HCT116 (cell line): ENCODE measurements around the gene HHATL. TPM values are rescaled to one million over a fixed set of nuclear protein-coding genes. Genes with fewer than 3 reads are reported as not detected.

Source experiments
- ATAC-seq: fragments of 200-7000 bp; cut with Tn5 transposase; 2 replicates; pipeline ENCODE4 v1.9.1; 2020; ENCODE audit warnings: mild to moderate bottlenecking, moderate library complexity
- BruUV-seq: library from RNA; stranded (reverse); fragments of 400-500 nt; replicated peaks from 2 replicates; lab custom pipeline; 2021; lab: Mats Ljungman, UMichigan
- CTCF ChIA-PET: fragments of 300-600 bp; sonication (Branson Sonifier 250); formaldehyde crosslinking; loops from one replicate; lab custom pipeline; 2021; ENCODE audit warnings: antibody characterized with exemption; lab: Charles Lee
- POLR2A ChIA-PET: fragments of 300-600, 350-600 bp; sonication (Branson Sonifier 250); formaldehyde crosslinking; loops from one replicate; lab custom pipeline; 2021; ENCODE audit warnings: antibody characterized with exemption; lab: Charles Lee
- RAD21 ChIA-PET, 2 experiments: fragments of 300-600 bp; sonication (Branson Sonifier 250); formaldehyde crosslinking; loops; one replicate each; lab custom pipeline; 2023; ENCODE audit warnings: low total read pairs in 2 of 2; ENCODE audit not compliant: uncharacterized antibody in 2 of 2, unreplicated experiment in 2 of 2, low non-redundant PET in 1 of 2; lab: Charles Lee
- DNase-seq: peaks from one replicate; pipeline ENCODE4 v3.0.0-alpha.2; 2010; ENCODE audit warnings: low read depth, low spot score
- H2AFZ ChIP-seq: fragments of 200-600 bp; shearing (Covaris generic), sonication (generic); 2 replicates; pipeline ENCODE4 v1.6.1; 2017; ENCODE audit warnings: low read depth, mixed run types, mixed read lengths, antibody characterized with exemption, low read length; ENCODE audit not compliant: poor library complexity, severe bottlenecking
- H3K27ac ChIP-seq: 2 replicates; pipeline ENCODE4 v1.5.1; 2012; ENCODE audit warnings: low read depth, low read length
- H3K27me3 ChIP-seq: fragments of 200-600 bp; sonication (generic); 2 replicates; pipeline ENCODE4 v1.6.1; 2016; ENCODE audit warnings: mixed run types, low read length, mixed read lengths; ENCODE audit not compliant: insufficient read depth
- H3K36me3 ChIP-seq, 2 experiments: fragments of 200-500 bp in 1 of 2; fragments of 200-600 bp in 1 of 2; sonication (Bioruptor generic) in 1 of 2; sonication (generic) in 1 of 2; 2 replicates each; pipeline versions ENCODE4 v1.5.1 to v1.6.1; 2014 to 2016; ENCODE audit warnings: low read length in 2 of 2, inconsistent platforms in 1 of 2, mixed read lengths in 1 of 2, mixed run types in 1 of 2; ENCODE audit not compliant: insufficient read depth in 2 of 2, control insufficient read depth in 1 of 2
- H3K4me1 ChIP-seq, 2 experiments: fragments of 200-600 bp in 1 of 2; sonication (generic) in 1 of 2; 2 replicates each; pipeline versions ENCODE4 v1.5.1 to v1.6.1; 2012 to 2017; ENCODE audit warnings: low read length in 2 of 2, inconsistent platforms in 1 of 2, mild to moderate bottlenecking in 1 of 2, mixed read lengths in 1 of 2, mixed run types in 1 of 2, moderate library complexity in 1 of 2; ENCODE audit not compliant: insufficient read depth in 2 of 2, control insufficient read depth in 1 of 2
- H3K4me2 ChIP-seq: fragments of 200-600 bp; sonication (generic); 2 replicates; pipeline ENCODE4 v1.6.1; 2017; ENCODE audit warnings: mixed run types, low read length, mixed read lengths
- H3K4me3 ChIP-seq, 2 experiments: fragments of 200-600 bp in 1 of 2; sonication (generic) in 1 of 2; replicated peaks in 1 of 2; 2 replicates each; pipeline ENCODE4 v1.5.1; 2011 to 2016; ENCODE audit warnings: low read length in 2 of 2, control low read depth in 1 of 2, low read depth in 1 of 2, mild to moderate bottlenecking in 1 of 2, mixed read lengths in 1 of 2, mixed run types in 1 of 2
- H3K79me2 ChIP-seq: fragments of 200-600 bp; sonication (generic); 2 replicates; pipeline ENCODE4 v1.6.1; 2017; ENCODE audit warnings: mild to moderate bottlenecking, mixed run types, low read length, moderate library complexity, mixed read lengths; ENCODE audit not compliant: insufficient read depth
- H3K9ac ChIP-seq: fragments of 200-600 bp; sonication (generic); 2 replicates; pipeline ENCODE4 v1.6.1; 2016; ENCODE audit warnings: low read length, mixed read lengths
- H3K9me2 ChIP-seq: fragments of 200-600 bp; sonication (generic), shearing (Covaris generic); 2 replicates; pipeline ENCODE4 v1.6.1; 2017; ENCODE audit warnings: mixed run types, mild to moderate bottlenecking, moderate library complexity; ENCODE audit not compliant: insufficient read depth
- H3K9me3 ChIP-seq, 2 experiments: fragments of 200-500 bp in 1 of 2; fragments of 200-600 bp in 1 of 2; sonication (Bioruptor generic) in 1 of 2; sonication (generic) in 1 of 2; 2 replicates each; pipeline ENCODE4 v1.6.1; 2014 to 2017; ENCODE audit warnings: low read length in 2 of 2, mixed read lengths in 2 of 2, inconsistent platforms in 1 of 2, low read depth in 1 of 2, mild to moderate bottlenecking in 1 of 2, mixed run types in 1 of 2, moderate library complexity in 1 of 2; ENCODE audit not compliant: control insufficient read depth in 1 of 2, insufficient read depth in 1 of 2
- H4K20me1 ChIP-seq: fragments of 200-600 bp; sonication (generic), shearing (Covaris generic); 2 replicates; pipeline ENCODE4 v1.6.1; 2017; ENCODE audit warnings: mixed run types, mild to moderate bottlenecking, moderate library complexity; ENCODE audit not compliant: insufficient read depth
- CBX3 ChIP-seq: IDR thresholded peaks from 2 replicates; pipeline ENCODE4 v1.6.1; 2012; ENCODE audit warnings: low read depth
- CTCF ChIP-seq, 3 experiments: fragments of 200-600 bp in 1 of 3; sonication (generic) in 1 of 3; IDR thresholded peaks in 2 of 3; conservative IDR thresholded peaks in 1 of 3; 2 replicates each; pipeline ENCODE4 v1.5.1; 2012 to 2017; ENCODE audit warnings: low read depth in 2 of 3, low read length in 2 of 3, antibody characterized with exemption in 1 of 3, borderline replicate concordance in 1 of 3, control low read depth in 1 of 3, mild to moderate bottlenecking in 1 of 3, mixed read lengths in 1 of 3, mixed run types in 1 of 3, moderate library complexity in 1 of 3; ENCODE audit not compliant: insufficient read depth in 1 of 3
- EGR1 ChIP-seq: IDR thresholded peaks from 2 replicates; pipeline ENCODE4 v1.6.1; 2012; ENCODE audit warnings: low read depth
- ELF1 ChIP-seq: IDR thresholded peaks from 2 replicates; pipeline ENCODE4 v1.6.1; 2012; ENCODE audit warnings: low read depth, borderline replicate concordance
- EZH2 ChIP-seq: fragments of 200-600 bp; sonication (generic); IDR thresholded peaks from 2 replicates; pipeline ENCODE4 v1.6.1; 2017; ENCODE audit warnings: antibody characterized with exemption, mixed run types
- POLR2A ChIP-seq: IDR thresholded peaks from 2 replicates; pipeline ENCODE4 v1.7.0; 2011; ENCODE audit warnings: borderline replicate concordance; ENCODE audit not compliant: insufficient read depth, insufficient read length; ENCODE audit errors: extremely low read depth
- SP1 ChIP-seq: IDR thresholded peaks from 2 replicates; pipeline ENCODE4 v1.6.1; 2012; ENCODE audit warnings: low read depth
- SRF ChIP-seq: IDR thresholded peaks from 2 replicates; pipeline ENCODE4 v1.6.1; 2012; ENCODE audit warnings: low read depth
- TCF7L2 ChIP-seq: IDR thresholded peaks from 2 replicates; pipeline ENCODE4 v1.7.0; 2011; ENCODE audit warnings: borderline replicate concordance, inconsistent platforms; ENCODE audit not compliant: insufficient read depth, insufficient read length; ENCODE audit errors: extremely low read depth
- YY1 ChIP-seq: IDR thresholded peaks from 2 replicates; pipeline ENCODE4 v1.6.1; 2011; ENCODE audit warnings: low read length, low read depth, moderate library complexity, mild to moderate bottlenecking; ENCODE audit not compliant: insufficient replicate concordance; ENCODE audit errors: extremely low read depth
- ZNF274 ChIP-seq: fragments of 200-500 bp; sonication (Bioruptor generic); IDR thresholded peaks from 2 replicates; pipeline ENCODE4 v1.6.1; 2014; ENCODE audit warnings: mild to moderate bottlenecking, low read depth, low read length, inconsistent platforms
- intact Hi-C: fragments of 100-400 bp; cut with micrococcal nuclease; formaldehyde crosslinking; loops from 2 replicates; pipeline ENCODE4 v1.10.0; 2022
- total RNA-seq: library from RNA; stranded (reverse); gene quantifications from one replicate; pipeline ENCODE4 v1.2.1, GENCODE V29; 2021; ENCODE audit not compliant: unreplicated experiment
- TF ChIP-seq, protein P1 (sequence below): IDR thresholded peaks from 2 replicates; pipeline ENCODE4 v1.6.1; 2012

HHATL gene
- total RNA-seq, 1 experiment from 2014 or later, result 0.52 TPM

DNA sequence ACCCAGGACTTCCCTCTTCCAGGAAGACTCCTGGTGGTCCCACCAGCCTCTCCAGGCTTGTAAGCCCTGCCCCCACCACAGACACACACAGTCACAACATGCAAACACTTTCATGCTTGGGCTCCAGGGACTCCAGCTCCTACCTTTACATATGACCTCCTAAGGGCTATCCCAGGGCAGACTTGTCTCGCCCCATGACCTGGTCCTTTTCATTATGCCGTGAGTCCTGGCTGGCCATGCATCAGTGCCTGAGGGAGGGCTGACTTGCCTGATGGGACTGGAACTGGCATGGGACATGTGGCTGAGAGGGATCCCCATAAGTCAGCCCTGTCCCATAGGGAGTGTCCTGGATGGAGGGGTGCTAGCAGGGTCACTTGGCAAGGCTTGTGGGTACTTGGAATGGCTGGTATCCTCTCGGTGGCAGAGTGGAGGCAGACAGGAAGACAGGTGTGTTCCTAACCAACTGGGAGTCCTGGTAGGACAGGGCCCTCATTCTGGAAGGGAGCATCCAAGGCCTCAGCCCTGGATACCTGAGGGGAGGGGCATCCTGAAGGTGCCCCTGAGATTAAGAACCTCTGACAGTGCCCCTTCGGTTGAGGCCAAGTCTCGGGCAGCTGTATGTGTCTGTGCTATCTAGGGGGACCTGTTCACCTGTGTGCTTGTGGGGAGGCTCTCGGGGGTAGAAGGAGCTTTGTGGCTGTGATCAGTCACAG, 540 bp upstream of the HHATL start:
- CTCF ChIA-PET, result no interaction called here

More for the DNA sequence above, 540 bp upstream of the HHATL start:
- no peaks in the 10 kb centered on the region for H3K36me3 ChIP-seq
- H3K79me2 ChIP-seq, result no peaks in the 10 kb centered on the region
- H3K4me3 ChIP-seq, result no peak overlapping the region
- H3K4me2 ChIP-seq, result no peak overlapping the region
- BruUV-seq, result no TSS peak
- DNase-seq (no peak), ATAC-seq (no peak)
- no peaks in the 10 kb centered on the region for H4K20me1 ChIP-seq
- RAD21 ChIA-PET, result no interaction called here
- no peaks in the 10 kb centered on the region for H3K9me2 ChIP-seq
- no peak overlapping the region for H3K27ac ChIP-seq
- H2AFZ ChIP-seq, result no peak overlapping the region
- TF ChIP-seq CBX3 (no peak), SRF (no peak), POLR2A (no peak), ELF1 (no peak), ZNF274 (no peak), EZH2 (no peak), SP1 (no peak), EGR1 (no peak), TCF7L2 (no peak), YY1 (no peak), CTCF (IDR thresholded peaks at IDR 0.05 in 2 of 3, conservative IDR thresholded peaks at IDR 0.05 in 1 of 3; ENCODE audit: borderline replicate concordance in 1 of 3, insufficient read depth in 1 of 3, low read depth in 2 of 3, low read length in 2 of 3) (no peak)
- TF ChIP-seq, protein P1, sequence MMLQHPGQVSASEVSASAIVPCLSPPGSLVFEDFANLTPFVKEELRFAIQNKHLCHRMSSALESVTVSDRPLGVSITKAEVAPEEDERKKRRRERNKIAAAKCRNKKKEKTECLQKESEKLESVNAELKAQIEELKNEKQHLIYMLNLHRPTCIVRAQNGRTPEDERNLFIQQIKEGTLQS, result no peak
- TF ChIP-seq, all 23 proteins: peak for 0
- H3K9ac ChIP-seq, result no peak overlapping the region
- H3K9me3 ChIP-seq, result no peaks in the 10 kb centered on the region
- POLR2A ChIA-PET, result no interaction called here
- no peaks in the 10 kb centered on the region for H3K27me3 ChIP-seq
- intact Hi-C loops, result no loop called here
- no peaks in the 10 kb centered on the region for H3K4me1 ChIP-seq
